OCI-LY7 (cell line): Measurements from ENCODE around the gene HOXC9. TPM values are rescaled to one million over a fixed set of nuclear protein-coding genes. Genes with fewer than 3 reads are reported as not detected.

ENCODE experiments used
- BruUV-seq: library from RNA; stranded (reverse); fragments of 400-500 nt; replicated peaks from 2 replicates; lab custom pipeline; 2021; lab: Mats Ljungman, UMichigan
- CTCF ChIA-PET: fragments of 300-600 bp; sonication (Branson Sonifier 250); formaldehyde crosslinking; loops from one replicate; lab custom pipeline; 2022; ENCODE audit warnings: antibody characterized with exemption; ENCODE audit not compliant: unreplicated experiment; lab: Charles Lee
- POLR2A ChIA-PET: fragments of 300-600 bp; sonication (Branson Sonifier 250); formaldehyde crosslinking; loops from one replicate; lab custom pipeline; 2022; ENCODE audit warnings: antibody characterized with exemption; lab: Charles Lee
- DNase-seq: peaks from one replicate; pipeline ENCODE4 v3.0.0-alpha.2; 2015; ENCODE audit warnings: low spot score
- H2AFZ ChIP-seq: fragments of 200-600 bp; sonication (generic), shearing (Covaris generic); 2 replicates; pipeline ENCODE4 v1.6.1; 2014; ENCODE audit warnings: mild to moderate bottlenecking, antibody characterized with exemption, low read length, moderate library complexity
- H3K27ac ChIP-seq: fragments of 200-600 bp; sonication (generic); 2 replicates; pipeline ENCODE4 v1.5.1; 2014; ENCODE audit warnings: mixed run types, low read depth, mild to moderate bottlenecking, moderate library complexity, low read length, inconsistent platforms; ENCODE audit not compliant: poor library complexity, severe bottlenecking
- H3K36me3 ChIP-seq: fragments of 200-600 bp; sonication (generic); 2 replicates; pipeline ENCODE4 v1.6.1; 2014; ENCODE audit warnings: mild to moderate bottlenecking, antibody characterized with exemption, low read length, moderate library complexity, mixed read lengths; ENCODE audit not compliant: insufficient read depth
- H3K4me1 ChIP-seq: fragments of 200-600 bp; sonication (generic); 2 replicates; pipeline ENCODE4 v1.5.1; 2014; ENCODE audit warnings: mild to moderate bottlenecking, low read length; ENCODE audit not compliant: insufficient read depth, poor library complexity, severe bottlenecking
- H3K4me2 ChIP-seq: fragments of 200-600 bp; sonication (generic); 2 replicates; pipeline ENCODE4 v1.6.1; 2014; ENCODE audit warnings: mild to moderate bottlenecking, low read length
- H3K4me3 ChIP-seq: fragments of 200-600 bp; sonication (generic); 2 replicates; pipeline ENCODE4 v1.5.1; 2014; ENCODE audit warnings: mild to moderate bottlenecking, low read depth, low read length; ENCODE audit not compliant: poor library complexity, severe bottlenecking
- H3K79me2 ChIP-seq: fragments of 200-600 bp; sonication (generic); 2 replicates; pipeline ENCODE4 v1.6.1; 2016; ENCODE audit warnings: low read depth, mild to moderate bottlenecking, low read length, moderate library complexity, mixed read lengths; ENCODE audit not compliant: insufficient read depth
- H3K9me2 ChIP-seq: fragments of 200-600 bp; sonication (generic); 2 replicates; pipeline ENCODE4 v1.6.1; 2016; ENCODE audit warnings: mild to moderate bottlenecking, low read length, mixed read lengths; ENCODE audit not compliant: insufficient read depth
- H3K9me3 ChIP-seq: fragments of 200-600 bp; sonication (generic); 2 replicates; pipeline ENCODE4 v1.6.1; 2014; ENCODE audit warnings: mild to moderate bottlenecking, mixed run types, low read length, mixed read lengths
- H4K20me1 ChIP-seq: fragments of 200-600 bp; sonication (generic); 2 replicates; pipeline ENCODE4 v1.6.1; 2014; ENCODE audit warnings: mild to moderate bottlenecking, antibody characterized with exemption, low read length, moderate library complexity, mixed read lengths; ENCODE audit not compliant: insufficient read depth
- CTCF ChIP-seq: fragments of 200-600 bp; sonication (generic); conservative IDR thresholded peaks from 2 replicates; pipeline ENCODE4 v1.5.1; 2014; ENCODE audit warnings: mild to moderate bottlenecking, antibody characterized with exemption, low read length, moderate library complexity, mixed read lengths
- EZH2phosphoT487 ChIP-seq: fragments of 200-600 bp; sonication (generic); IDR thresholded peaks from 2 replicates; pipeline ENCODE4 v1.6.1; 2018; ENCODE audit warnings: low read depth, borderline replicate concordance, mild to moderate bottlenecking, mixed run types, antibody characterized with exemption, low read length, moderate library complexity, mixed read lengths
- intact Hi-C: fragments of 100-400 bp; cut with micrococcal nuclease; formaldehyde crosslinking; loops from one replicate; pipeline ENCODE4 v1.10.0; 2022; ENCODE audit not compliant: unreplicated experiment
- total RNA-seq, 2 experiments: library from RNA; depleted of rRNA in 1 of 2; stranded (reverse); fragments of >200 nt in 1 of 2; shearing (Covaris generic) in 1 of 2; gene quantifications; 2 replicates each; pipeline ENCODE4 v1.2.3, GENCODE V29; 2014 to 2022

HOXC9 gene
- total RNA-seq, 2 experiments from 2014 or later: 0.42 TPM; not detected in 1

- no peaks in the 10 kb centered on the region for H3K36me3 ChIP-seq
- no peak overlapping the region for H2AFZ ChIP-seq
- H3K27ac ChIP-seq: no peak overlapping the region
- H4K20me1 ChIP-seq: no peaks in the 10 kb centered on the region
- TF ChIP-seq EZH2phosphoT487 (no peak), CTCF (no peak)
- peaks cover 10% of the 10 kb centered on the region for H3K4me1 ChIP-seq
- ChIA-PET CTCF (no interaction called here), POLR2A (no interaction called here)
- no peaks in the 10 kb centered on the region for H3K79me2 ChIP-seq
- intact Hi-C loops: no loop called here
- H3K9me2 ChIP-seq: no peaks in the 10 kb centered on the region
- BruUV-seq: no TSS peak
- no peak for DNase-seq
- H3K4me3 ChIP-seq: no peak overlapping the region
- H3K9me3 ChIP-seq: no peaks in the 10 kb centered on the region
- H3K4me2 ChIP-seq: no peak overlapping the region
Measured at GRCh38 chr12:53970451-53970850, 29.5 kb upstream of the HOXC9 start.

GRCh38 chr12:53971129-53971528 lies 28.8 kb upstream of the HOXC9 start:
- POLR2A ChIA-PET: no interaction called here

More at GRCh38 chr12:53971129-53971528, 28.8 kb upstream of the HOXC9 start:
- no peak for DNase-seq
- no peak overlapping the region for H3K27ac ChIP-seq
- BruUV-seq: no TSS peak
- no peaks in the 10 kb centered on the region for H3K9me2 ChIP-seq
- no peak overlapping the region for H2AFZ ChIP-seq
- no peak overlapping the region for H3K4me2 ChIP-seq
- no peaks in the 10 kb centered on the region for H3K79me2 ChIP-seq
- peaks cover 10% of the 10 kb centered on the region for H3K4me1 ChIP-seq
- no peak overlapping the region for H3K4me3 ChIP-seq
- TF ChIP-seq EZH2phosphoT487 (0 out of 2 replicates have a peak, but pooled peaks have one; percentile 8), CTCF (no peak)
- no peaks in the 10 kb centered on the region for H3K9me3 ChIP-seq
- intact Hi-C loops: no loop called here
- no peaks in the 10 kb centered on the region for H3K36me3 ChIP-seq
- CTCF ChIA-PET: no interaction called here
- H4K20me1 ChIP-seq: no peaks in the 10 kb centered on the region
